ENCODE measurements around the gene PSTPIP1.

PSTPIP1 gene

GRCh38 chr15:77018796-77019505 lies 24.0 kb downstream of the PSTPIP1 start:
- no peak for DNase-seq (ENCODE audit: low read depth, low spot score)

- DNase-seq (ENCODE audit: low read depth, low spot score): no peak
These were observed 24.8 kb downstream of the PSTPIP1 start for GRCh38 chr15:77019521-77020331.

GRCh38 chr15:77020348-77021087 lies 25.6 kb downstream of the PSTPIP1 start:
- no peak for DNase-seq (ENCODE audit: low read depth, low spot score)

- no peak for DNase-seq (ENCODE audit: low read depth, low spot score)
These were observed 26.2 kb downstream of the PSTPIP1 start for GRCh38 chr15:77021088-77021481.

GRCh38 chr15:77021803-77022381 lies 27.0 kb downstream of the PSTPIP1 start:
- no peak for DNase-seq (ENCODE audit: low read depth, low spot score)

GRCh38 chr15:77022646-77023575 lies 28.0 kb downstream of the PSTPIP1 start:
- no peak for DNase-seq (ENCODE audit: low read depth, low spot score)

- no peak for DNase-seq (ENCODE audit: low read depth, low spot score)
These were observed 28.8 kb downstream of the PSTPIP1 start for GRCh38 chr15:77023576-77024272.

- no peak for DNase-seq (ENCODE audit: low read depth, low spot score)
These were observed 29.6 kb downstream of the PSTPIP1 start for GRCh38 chr15:77024273-77025082.

- DNase-seq (ENCODE audit: low read depth, low spot score): no peak
These were observed 30.4 kb downstream of the PSTPIP1 start for GRCh38 chr15:77025083-77025901.

- DNase-seq (ENCODE audit: low read depth, low spot score): no peak
These were observed 31.1 kb downstream of the PSTPIP1 start for GRCh38 chr15:77025941-77026411.

- no peak for DNase-seq (ENCODE audit: low read depth, low spot score)
These were observed 31.7 kb downstream of the PSTPIP1 start for GRCh38 chr15:77026501-77027110.

GRCh38 chr15:77027111-77027696 lies 32.3 kb downstream of the PSTPIP1 start:
- no peak for DNase-seq (ENCODE audit: low read depth, low spot score)

- no peak for DNase-seq (ENCODE audit: low read depth, low spot score)
These were observed 32.9 kb downstream of the PSTPIP1 start for GRCh38 chr15:77027697-77028450.

- DNase-seq (ENCODE audit: low read depth, low spot score): no peak
These were observed 33.7 kb downstream of the PSTPIP1 start for GRCh38 chr15:77028451-77029165.

GRCh38 chr15:77029166-77030047 lies 34.5 kb downstream of the PSTPIP1 start:
- no peak for DNase-seq (ENCODE audit: low read depth, low spot score)
